ENCODE data around the gene TOM1L2. TPM values are rescaled to one million over a fixed set of nuclear protein-coding genes. Genes with fewer than 3 reads are reported as not detected.
A peak's percentile ranks its signal among the peaks of the same experiment; 100 is the strongest.

TOM1L2 gene
- total RNA-seq, 1 donor from 2014 or later, result 27.1 TPM

GRCh38 chr17:17835415-17836249 is 136.6 kb downstream of the TOM1L2 start:
- DNase-seq, result no peak

- no peak for DNase-seq
These were observed 137.2 kb downstream of the TOM1L2 start for GRCh38 chr17:17834974-17835373.

GRCh38 chr17:17833658-17834357 is 138.4 kb downstream of the TOM1L2 start:
- DNase-seq, result no peak

- DNase-seq, result no peak
These were observed 140.2 kb downstream of the TOM1L2 start for GRCh38 chr17:17832032-17832363.

- no peak for DNase-seq
These were observed 140.8 kb downstream of the TOM1L2 start for GRCh38 chr17:17831208-17832031.

GRCh38 chr17:17830740-17831207 is 141.4 kb downstream of the TOM1L2 start:
- DNase-seq, result no peak

GRCh38 chr17:17830269-17830567 is 142.0 kb downstream of the TOM1L2 start:
- DNase-seq, result no peak

- no peak for DNase-seq
These were observed 144.2 kb downstream of the TOM1L2 start for GRCh38 chr17:17827826-17828621.

- DNase-seq, result no peak
These were observed 145.0 kb downstream of the TOM1L2 start for GRCh38 chr17:17826942-17827785.

GRCh38 chr17:17826342-17826713 is 145.9 kb downstream of the TOM1L2 start:
- DNase-seq, result no peak

GRCh38 chr17:17824783-17825614 is 147.2 kb downstream of the TOM1L2 start:
- DNase-seq, result no peak

- no peak for DNase-seq
These were observed 147.9 kb downstream of the TOM1L2 start for GRCh38 chr17:17824119-17824782.

GRCh38 chr17:17823433-17824118 is 148.6 kb downstream of the TOM1L2 start:
- peak; percentile 79 for DNase-seq

- DNase-seq, result no peak
These were observed 149.6 kb downstream of the TOM1L2 start for GRCh38 chr17:17822616-17823015.

- DNase-seq, result no peak
These were observed 150.0 kb downstream of the TOM1L2 start for GRCh38 chr17:17822189-17822588.

GRCh38 chr17:17820463-17821158 is 151.6 kb downstream of the TOM1L2 start:
- no peak for DNase-seq

GRCh38 chr17:17820046-17820445 is 152.2 kb downstream of the TOM1L2 start:
- no peak for DNase-seq

- DNase-seq, result no peak
These were observed 152.6 kb downstream of the TOM1L2 start for GRCh38 chr17:17819561-17819995.

Measured in skin of body (tissue), 2 donors.